Measurements from ENCODE around the gene HSD17B4.
"Not testable (repeated sequence)": the region's sequence is repeated elsewhere in the genome, so short reads cannot be mapped to it uniquely, and the experiment has no call there.

HSD17B4 gene

DNA sequence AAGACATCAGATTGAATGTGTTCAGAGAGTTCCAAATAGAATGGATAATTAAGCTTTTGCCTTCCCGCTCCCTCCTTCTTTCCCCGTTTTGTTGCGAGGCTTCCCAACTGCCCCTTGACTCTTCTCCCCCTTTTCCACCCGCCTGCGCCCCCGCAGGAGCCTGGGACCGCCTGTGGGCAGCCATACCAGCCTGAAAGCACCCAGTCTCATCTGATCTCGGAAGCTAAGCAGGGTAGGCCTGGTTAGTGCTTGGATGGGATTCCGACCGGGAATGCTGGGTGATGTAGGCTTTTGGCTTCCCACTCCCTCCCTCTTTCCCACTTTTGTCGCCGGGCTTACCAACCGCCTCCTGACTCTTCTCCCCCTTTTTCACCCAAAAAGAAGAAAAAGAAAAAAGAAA, 6.8 kb upstream of the HSD17B4 start:
- TF ChIP-seq POLR2A (IDR thresholded peaks at IDR 0.05; ENCODE audit: low read length), result no peak
- no peak for TF ChIP-seq GATA1 (IDR thresholded peaks at IDR 0.05; ENCODE audit: low read depth, low read length)
- DNase-seq, result no peak

DNA sequence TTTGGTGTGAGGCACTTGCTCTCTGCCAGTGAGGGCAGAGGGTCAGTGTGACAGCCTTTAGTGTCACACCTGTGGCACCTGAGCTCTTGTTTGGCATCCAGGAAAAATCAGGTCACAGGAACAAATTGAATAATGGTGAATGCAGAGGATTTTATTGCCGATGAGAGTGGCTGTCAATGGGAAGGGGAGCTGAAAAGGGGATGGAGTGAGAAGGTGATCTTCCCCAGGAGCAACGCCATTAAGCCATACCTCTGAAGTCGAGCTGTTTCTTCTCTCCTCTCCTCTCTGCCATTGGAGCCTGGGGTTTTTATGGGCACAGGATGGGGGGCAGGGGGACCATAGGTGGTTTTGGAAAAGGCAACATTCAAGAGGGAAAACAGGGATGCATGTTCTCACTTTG, 2.4 kb upstream of the HSD17B4 start:
- no peak for DNase-seq
- no peak for TF ChIP-seq POLR2A (IDR thresholded peaks at IDR 0.05; ENCODE audit: low read length)
- TF ChIP-seq GATA1 (IDR thresholded peaks at IDR 0.05; ENCODE audit: low read depth, low read length), result no peak

DNA sequence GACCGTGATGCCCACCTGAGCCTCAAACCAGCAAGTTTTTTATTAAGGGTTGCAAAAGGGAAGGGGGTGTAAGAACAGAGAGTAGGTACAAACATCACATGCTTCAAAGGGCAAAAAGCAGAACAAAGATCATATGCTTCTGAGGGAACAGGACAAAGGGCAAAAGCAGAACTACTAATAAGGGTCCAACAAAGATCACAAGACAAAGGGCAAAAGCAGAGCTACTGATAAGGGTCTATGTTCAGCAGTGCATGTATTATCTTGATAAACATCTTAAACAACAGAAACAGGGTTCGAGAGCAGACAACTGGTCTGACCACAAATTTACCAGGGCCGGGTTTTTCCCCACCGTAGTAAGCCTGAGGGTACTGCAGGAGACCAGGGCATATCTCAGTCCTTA, 1.7 kb upstream of the HSD17B4 start:
- DNase-seq, result peak in 1 of 2 experiments; percentile 20

DNA sequence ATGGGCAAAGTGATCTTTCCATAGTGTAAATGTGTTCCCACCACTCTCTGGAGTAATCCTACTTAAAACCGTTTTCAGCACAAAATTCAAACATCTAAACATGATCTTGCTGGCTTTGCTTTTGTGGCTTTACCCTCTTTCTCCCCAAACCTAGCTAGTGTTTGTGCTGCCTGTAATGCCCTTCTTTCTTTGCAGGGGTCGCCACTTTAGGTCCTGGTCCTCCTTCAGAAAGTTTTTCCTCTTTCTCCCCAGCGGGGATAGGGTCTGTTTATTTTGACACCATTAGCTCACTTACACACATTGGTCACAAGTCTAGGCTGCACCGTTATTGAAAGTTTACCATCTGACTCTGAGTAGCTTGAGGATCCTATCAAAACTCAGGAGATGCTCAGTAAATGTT, 736 bp upstream of the HSD17B4 start:
- TF ChIP-seq POLR2A (IDR thresholded peaks at IDR 0.05; ENCODE audit: low read length) (no peak), GATA1 (IDR thresholded peaks at IDR 0.05; ENCODE audit: low read depth, low read length) (no peak)
- peak in 1 of 2 experiments; percentile 12 for DNase-seq

DNA sequence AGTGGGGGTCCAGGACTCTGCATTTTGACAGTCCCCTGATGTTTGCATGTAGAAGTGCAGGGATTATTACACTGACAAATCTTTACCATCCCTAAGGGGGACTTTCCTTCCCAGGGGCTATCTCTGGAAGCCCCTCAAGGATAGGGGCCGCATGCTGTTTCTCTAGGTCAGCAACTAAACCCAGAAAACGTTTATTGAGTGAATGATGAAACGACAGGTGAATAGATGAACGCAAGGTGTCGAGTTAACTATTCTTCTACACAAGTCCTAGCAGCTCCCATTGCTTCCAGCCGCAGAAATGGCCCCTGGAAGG, 281 bp upstream of the HSD17B4 start:
- no peak for TF ChIP-seq GATA1 (IDR thresholded peaks at IDR 0.05; ENCODE audit: low read depth, low read length)
- TF ChIP-seq POLR2A (IDR thresholded peaks at IDR 0.05; ENCODE audit: low read length), result no peak
- no peak for DNase-seq

DNA sequence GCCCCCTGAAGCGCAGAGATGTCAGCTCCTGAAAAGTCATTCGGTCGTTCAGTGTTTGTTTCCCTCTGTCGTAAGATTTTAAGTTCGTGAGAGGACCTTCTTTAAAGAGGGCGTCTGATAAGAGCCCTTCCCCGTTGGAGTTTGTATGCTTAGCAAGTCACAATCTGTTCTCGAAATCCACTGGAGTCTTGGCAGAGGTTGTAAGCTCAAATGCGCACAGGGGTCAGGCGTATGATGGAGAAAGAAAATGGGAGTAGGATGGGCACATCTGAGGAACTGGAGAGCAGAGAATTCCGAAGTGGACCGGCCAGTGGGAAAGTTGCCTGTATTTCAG, 710 bp downstream of the HSD17B4 start:
- peak; percentile 80 for DNase-seq
- TF ChIP-seq GATA1 (IDR thresholded peaks at IDR 0.05; ENCODE audit: low read depth, low read length), result no peak
- TF ChIP-seq POLR2A (IDR thresholded peaks at IDR 0.05; ENCODE audit: low read length), result no peak

DNA sequence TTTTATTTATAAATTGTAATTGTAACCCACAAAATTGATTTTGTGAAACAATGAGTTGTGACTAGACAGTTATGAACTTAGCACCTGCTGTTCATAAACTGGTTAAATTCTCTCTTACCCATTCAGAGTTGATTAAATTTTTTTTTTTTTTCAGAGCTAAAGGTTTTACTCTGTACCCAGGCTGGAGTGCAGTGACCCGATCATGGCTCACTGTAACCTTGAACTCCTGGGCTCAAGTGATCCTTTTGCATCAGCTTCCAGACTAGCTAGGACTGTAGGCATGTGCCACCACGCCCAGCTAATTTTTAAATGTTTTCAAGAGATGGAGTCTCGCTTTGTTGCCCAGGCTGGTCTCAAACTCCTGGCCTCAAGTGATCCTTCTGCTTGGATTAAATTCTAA, 1.9 kb downstream of the HSD17B4 start:
- DNase-seq, result no peak
- TF ChIP-seq GATA1 (IDR thresholded peaks at IDR 0.05; ENCODE audit: low read depth, low read length), result no peak
- no peak for TF ChIP-seq POLR2A (IDR thresholded peaks at IDR 0.05; ENCODE audit: low read length)

DNA sequence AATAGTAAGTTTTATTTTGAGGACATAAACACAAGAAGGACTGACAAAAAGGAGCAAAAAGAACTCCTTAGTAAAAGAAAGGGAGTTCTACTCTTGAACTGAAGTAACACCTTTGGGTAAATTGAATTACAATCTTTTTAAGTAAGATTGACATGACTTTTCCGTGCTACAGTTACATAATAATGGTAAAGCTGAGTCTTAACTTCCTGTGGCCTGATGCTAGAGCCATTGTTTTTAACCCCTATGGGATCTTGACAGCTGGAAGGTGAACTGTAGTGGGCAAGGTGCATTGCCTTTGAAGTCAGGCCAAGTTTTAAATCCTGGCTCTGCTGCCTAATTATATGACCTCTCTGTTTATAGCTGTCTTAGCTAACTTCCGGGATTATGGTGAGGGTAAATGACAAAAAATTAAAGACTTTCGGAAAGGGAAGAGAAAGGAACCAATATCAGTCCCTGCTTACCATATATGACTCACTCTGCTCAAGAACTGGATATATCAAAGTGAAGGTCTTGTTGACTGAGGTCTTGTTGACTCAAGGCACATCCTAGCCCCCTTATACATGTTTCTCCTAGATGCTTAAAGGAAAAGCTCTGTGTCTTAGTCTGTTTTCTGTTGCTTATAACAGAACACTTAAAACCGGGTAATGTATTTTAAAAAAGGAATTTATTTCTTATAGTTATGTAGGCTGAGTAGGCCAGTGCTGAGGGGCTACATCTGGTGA, 6.8 kb downstream of the HSD17B4 start:
- TF ChIP-seq GATA1 (IDR thresholded peaks at IDR 0.05; ENCODE audit: low read depth, low read length), result no peak
- TF ChIP-seq POLR2A (IDR thresholded peaks at IDR 0.05; ENCODE audit: low read length), result no peak
- no peak for DNase-seq

DNA sequence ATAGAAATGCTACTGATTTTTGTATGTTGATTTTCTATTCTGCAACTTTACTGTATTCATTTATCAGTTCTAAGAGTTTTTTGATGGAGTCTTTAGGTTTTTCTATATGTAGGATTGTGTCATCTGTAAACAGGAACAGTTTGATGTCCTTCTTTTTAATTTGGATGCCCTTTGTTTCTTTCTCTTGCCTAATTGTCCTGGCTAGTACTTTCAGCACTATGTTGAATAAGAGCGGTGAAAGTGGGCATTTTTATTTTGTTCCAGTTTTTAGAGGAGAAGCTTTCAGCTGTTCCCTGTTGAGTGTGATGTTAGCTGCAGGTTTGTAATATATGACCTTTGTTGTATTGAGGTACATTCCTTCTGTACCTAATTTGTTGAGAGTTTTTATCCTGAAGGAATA, 13.3 kb downstream of the HSD17B4 start:
- no peak for TF ChIP-seq GATA1 (IDR thresholded peaks at IDR 0.05; ENCODE audit: low read depth, low read length)
- TF ChIP-seq POLR2A (IDR thresholded peaks at IDR 0.05; ENCODE audit: low read length), result no peak
- DNase-seq, result no peak

DNA sequence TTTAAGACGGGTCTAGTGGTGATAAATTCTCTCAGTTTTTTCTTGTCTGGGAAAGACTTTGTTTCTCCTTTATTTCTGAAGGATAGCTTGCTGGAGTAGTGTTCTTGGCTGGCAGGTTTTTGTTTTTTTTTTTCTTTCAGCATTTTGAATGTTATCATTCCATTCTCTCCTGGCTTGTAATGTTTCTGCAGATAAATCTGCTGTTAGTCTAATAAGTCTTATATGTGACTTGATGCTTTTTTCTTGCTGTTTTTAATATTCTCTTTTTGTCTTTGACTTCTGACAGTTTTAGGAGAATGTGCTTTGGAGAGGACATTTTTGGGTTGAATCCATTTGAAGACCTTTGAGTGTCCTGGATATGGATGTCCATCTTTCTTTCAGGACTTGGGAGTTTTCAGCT, 16.0 kb downstream of the HSD17B4 start:
- TF ChIP-seq GATA1 (IDR thresholded peaks at IDR 0.05; ENCODE audit: low read depth, low read length), result no peak
- TF ChIP-seq POLR2A (IDR thresholded peaks at IDR 0.05; ENCODE audit: low read length), result no peak

DNA sequence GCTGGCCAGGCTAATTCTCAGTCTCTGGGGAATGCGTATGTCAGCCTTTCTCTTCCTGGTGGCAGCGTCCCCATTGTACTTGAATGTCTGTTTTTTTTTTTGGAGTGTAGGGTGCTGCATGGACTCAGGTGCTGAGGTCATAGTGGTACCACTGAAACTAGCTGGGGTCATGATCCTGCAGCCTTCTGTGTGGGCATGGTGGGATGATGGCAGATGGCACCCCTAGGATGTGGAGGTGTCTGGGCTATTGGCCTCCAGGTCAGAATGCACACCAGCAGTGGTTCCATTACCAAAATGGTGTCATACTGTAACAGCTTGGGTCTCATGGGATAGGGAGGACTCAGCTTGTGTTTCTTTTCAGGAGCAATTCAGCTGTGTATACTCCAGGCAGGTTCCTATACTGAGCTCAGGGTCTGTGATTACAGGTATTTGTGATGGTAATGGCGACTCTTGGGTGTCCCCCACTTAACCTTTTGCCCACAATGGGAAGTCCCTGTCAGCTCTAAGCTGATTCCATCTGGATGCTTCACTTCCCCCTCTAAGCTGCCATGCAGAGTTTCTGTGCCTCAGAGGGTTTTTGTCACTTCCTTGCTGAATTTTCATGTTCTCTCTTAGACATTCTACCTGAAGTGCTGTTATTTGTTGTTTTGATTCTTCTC, 17.9 kb downstream of the HSD17B4 start:
- DNase-seq, result no peak
- TF ChIP-seq GATA1 (IDR thresholded peaks at IDR 0.05; ENCODE audit: low read depth, low read length) (no peak), POLR2A (IDR thresholded peaks at IDR 0.05; ENCODE audit: low read length) (no peak)

More for the DNA sequence above, 16.0 kb downstream of the HSD17B4 start:
- DNase-seq, result peak in 1 of 2 experiments; percentile 5

DNA sequence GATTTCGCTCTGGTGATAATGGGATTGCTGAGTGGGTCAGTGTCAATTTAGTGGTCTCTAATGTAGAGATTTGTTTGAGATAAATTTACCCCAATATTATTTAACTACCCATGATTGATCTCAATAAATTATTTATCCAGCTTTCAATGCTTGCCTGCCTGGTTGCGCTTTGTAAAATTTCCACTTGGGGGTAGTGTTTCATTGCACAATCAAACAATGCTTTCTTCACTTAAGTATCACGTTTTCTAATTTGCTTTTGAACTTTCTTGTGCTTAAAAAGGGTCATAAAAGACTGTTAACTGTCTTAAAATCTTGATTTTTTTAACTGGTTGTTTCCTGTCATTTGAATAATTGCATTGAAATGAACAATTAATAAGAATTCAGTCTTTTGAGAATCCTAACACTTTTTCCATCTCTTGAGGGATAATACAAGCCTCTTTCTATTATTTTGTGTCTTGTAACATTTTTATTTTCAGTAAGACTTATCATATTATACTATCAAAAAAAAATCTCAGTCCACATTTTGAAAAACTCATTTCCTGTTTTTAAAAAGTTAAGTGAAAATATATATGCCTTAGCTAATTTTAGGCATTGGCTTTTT, 18.7 kb downstream of the HSD17B4 start:
- TF ChIP-seq POLR2A (IDR thresholded peaks at IDR 0.05; ENCODE audit: low read length) (no peak), GATA1 (IDR thresholded peaks at IDR 0.05; ENCODE audit: low read depth, low read length) (no peak)
- peak; percentile 34 to 39 for DNase-seq

DNA sequence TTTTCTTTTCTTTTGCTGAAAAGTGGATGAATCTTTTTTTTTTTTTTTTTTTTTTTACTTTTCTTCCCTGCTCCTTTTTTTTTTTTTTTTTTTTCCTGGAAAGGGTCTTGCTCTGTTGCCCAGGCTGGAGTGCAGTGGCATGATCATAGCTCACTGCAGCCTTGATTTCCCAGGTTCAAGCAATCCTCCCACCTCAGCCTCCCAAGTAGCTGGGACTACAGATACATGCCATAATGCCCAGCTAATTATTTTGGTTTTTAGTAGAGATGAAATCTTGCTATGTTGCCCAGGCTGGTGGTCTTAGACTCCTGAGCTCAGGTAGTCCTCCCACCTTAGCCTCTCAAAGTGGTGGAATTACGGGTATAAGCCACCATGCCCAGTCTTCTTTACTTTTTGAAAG, 20.9 kb downstream of the HSD17B4 start:
- TF ChIP-seq GATA1 (IDR thresholded peaks at IDR 0.05; ENCODE audit: low read depth, low read length), result no peak
- TF ChIP-seq POLR2A (IDR thresholded peaks at IDR 0.05; ENCODE audit: low read length), result no peak
- DNase-seq, result no peak

DNA sequence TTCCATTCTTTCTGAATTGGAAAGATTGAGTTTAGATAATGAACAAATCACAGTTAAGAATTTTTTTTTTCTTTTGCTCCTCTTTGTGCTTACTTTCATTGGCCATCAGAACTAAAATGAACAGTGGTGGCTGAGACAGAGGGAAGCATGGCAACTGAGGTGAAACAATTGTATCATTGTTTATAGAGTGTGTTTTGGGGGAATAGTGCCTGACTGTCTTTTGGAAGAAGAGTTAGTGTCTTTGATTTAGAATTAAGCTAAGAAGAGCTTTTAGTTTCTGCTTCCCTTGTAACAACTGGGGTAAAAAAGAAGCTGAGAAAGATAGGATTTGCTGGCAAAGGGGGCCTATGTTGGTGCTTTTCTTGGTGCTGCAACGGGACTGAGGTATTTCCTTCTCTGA, 24.0 kb downstream of the HSD17B4 start:
- TF ChIP-seq GATA1 (IDR thresholded peaks at IDR 0.05; ENCODE audit: low read depth, low read length), result no peak
- no peak for TF ChIP-seq POLR2A (IDR thresholded peaks at IDR 0.05; ENCODE audit: low read length)
- DNase-seq, result no peak

DNA sequence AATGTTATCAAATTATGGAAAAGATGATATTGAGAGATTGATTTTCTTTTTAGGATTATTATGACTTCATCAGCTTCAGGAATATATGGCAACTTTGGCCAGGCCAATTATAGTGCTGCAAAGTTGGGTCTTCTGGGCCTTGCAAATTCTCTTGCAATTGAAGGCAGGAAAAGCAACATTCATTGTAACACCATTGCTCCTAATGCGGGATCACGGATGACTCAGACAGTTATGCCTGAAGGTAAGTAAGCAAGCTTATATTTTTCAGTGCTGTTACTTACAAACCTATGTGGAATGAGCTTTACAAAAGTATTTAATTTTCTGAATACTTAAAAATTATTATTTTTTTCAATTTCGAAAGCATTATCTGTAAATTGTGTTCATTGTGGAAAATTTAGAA, 26.5 kb downstream of the HSD17B4 start:
- DNase-seq, result no peak
- TF ChIP-seq GATA1 (IDR thresholded peaks at IDR 0.05; ENCODE audit: low read depth, low read length), result no peak
- no peak for TF ChIP-seq POLR2A (IDR thresholded peaks at IDR 0.05; ENCODE audit: low read length)

DNA sequence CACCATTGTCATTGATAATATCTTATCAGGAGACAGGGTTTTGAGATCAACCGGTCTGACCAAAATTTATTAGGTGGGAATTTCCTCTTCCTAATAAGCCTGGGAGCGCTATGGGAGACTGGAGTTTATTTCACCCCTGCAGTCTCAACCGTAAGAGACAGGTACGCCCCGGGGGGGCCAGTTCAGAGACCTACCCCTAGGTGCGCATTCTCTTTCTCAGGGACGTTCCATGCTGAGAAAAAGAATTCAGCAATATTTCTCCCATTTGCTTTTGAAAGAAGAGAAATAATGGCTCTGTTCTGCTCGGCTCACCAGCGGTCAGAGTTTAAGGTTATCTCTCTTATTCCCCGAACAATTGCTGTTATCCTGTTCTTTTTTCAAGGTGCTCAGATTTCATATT, 28.3 kb downstream of the HSD17B4 start:
- DNase-seq, result not testable (repeated sequence)
